PC-3 (cell line): ENCODE data around the gene GALNTL6. TPM values are rescaled to one million over a fixed set of nuclear protein-coding genes. Genes with fewer than 3 reads are reported as not detected.

Source experiments
- ATAC-seq: fragments of 200-7000 bp; cut with Tn5 transposase; 2 replicates; pipeline ENCODE4 v1.9.1; 2020; ENCODE audit warnings: mild to moderate bottlenecking, moderate library complexity
- BruUV-seq: library from RNA; stranded (reverse); fragments of 400-500 nt; replicated peaks from 2 replicates; lab custom pipeline; 2021; lab: Mats Ljungman, UMichigan
- CTCF ChIA-PET: fragments of 300-600 bp; sonication (Branson Sonifier 250); formaldehyde crosslinking; loops from one replicate; lab custom pipeline; 2022; ENCODE audit warnings: antibody characterized with exemption; lab: Charles Lee
- POLR2A ChIA-PET: fragments of 300-600 bp; sonication (Branson Sonifier 250); formaldehyde crosslinking; loops from one replicate; lab custom pipeline; 2022; ENCODE audit warnings: antibody characterized with exemption; ENCODE audit not compliant: unreplicated experiment; lab: Charles Lee
- DNase-seq: peaks from one replicate; pipeline ENCODE4 v3.0.0-alpha.2; 2015
- H2AFZ ChIP-seq: fragments of 300-600 bp; sonication (generic); 2 replicates; pipeline ENCODE4 v1.6.0; 2016; ENCODE audit warnings: antibody characterized with exemption, low read length
- H3F3A ChIP-seq: fragments of 300-600 bp; sonication (generic); one replicate; pipeline ENCODE4 v1.6.0; 2017; ENCODE audit warnings: antibody characterized with exemption, low read length, control low read depth, mild to moderate bottlenecking; ENCODE audit not compliant: unreplicated experiment
- H3K27ac ChIP-seq: fragments of 300-600 bp; sonication (generic); 2 replicates; pipeline ENCODE4 v1.5.1; 2016; ENCODE audit warnings: mild to moderate bottlenecking, low read length
- H3K27me3 ChIP-seq: fragments of 300-600 bp; sonication (generic); 2 replicates; pipeline ENCODE4 v1.6.1; 2016; ENCODE audit warnings: low read length, mixed read lengths
- H3K36me3 ChIP-seq: fragments of 300-600 bp; sonication (generic); 2 replicates; pipeline ENCODE4 v1.6.1; 2016; ENCODE audit warnings: low read depth, mixed run types, low read length, mixed read lengths
- H3K4me1 ChIP-seq: fragments of 300-600 bp; sonication (generic); 2 replicates; pipeline ENCODE4 v1.5.1; 2016; ENCODE audit warnings: low read length; ENCODE audit not compliant: insufficient read depth
- H3K4me2 ChIP-seq: fragments of 300-600 bp; sonication (generic); 2 replicates; pipeline ENCODE4 v1.6.0; 2016; ENCODE audit warnings: low read length
- H3K4me3 ChIP-seq: fragments of 300-600 bp; sonication (generic); 2 replicates; pipeline ENCODE4 v1.5.1; 2016; ENCODE audit warnings: mild to moderate bottlenecking, low read length, mixed read lengths
- H3K79me2 ChIP-seq: fragments of 300-600 bp; sonication (generic); 2 replicates; pipeline ENCODE4 v1.6.1; 2017; ENCODE audit warnings: low read length, mixed read lengths
- H3K9ac ChIP-seq: fragments of 300-600 bp; sonication (generic); 2 replicates; pipeline ENCODE4 v1.6.0; 2016; ENCODE audit warnings: mild to moderate bottlenecking, low read length
- H3K9me2 ChIP-seq: fragments of 300-600 bp; sonication (generic); replicated peaks from 2 replicates; pipeline ENCODE4 v1.6.1; 2016; ENCODE audit warnings: mixed run types, low read length, mixed read lengths
- H3K9me3 ChIP-seq: fragments of 300-600 bp; sonication (generic); 2 replicates; pipeline ENCODE4 v1.6.1; 2016; ENCODE audit warnings: low read length, mixed read lengths
- H4K20me1 ChIP-seq: fragments of 300-600 bp; sonication (generic); 2 replicates; pipeline ENCODE4 v1.6.1; 2016; ENCODE audit warnings: low read length, mixed read lengths
- CTCF ChIP-seq: fragments of 300-600 bp; sonication (generic); conservative IDR thresholded peaks from 2 replicates; pipeline ENCODE4 v1.5.1; 2017; ENCODE audit warnings: antibody characterized with exemption, low read depth, mild to moderate bottlenecking, low read length
- EZH2 ChIP-seq: fragments of 300-600 bp; sonication (generic); IDR thresholded peaks from one replicate; pipeline ENCODE4 v1.6.1; 2017; ENCODE audit warnings: antibody characterized with exemption, mild to moderate bottlenecking, low read length; ENCODE audit not compliant: unreplicated experiment
- EZH2phosphoT487 ChIP-seq: fragments of 300-600 bp; sonication (generic); IDR thresholded peaks from 2 replicates; pipeline ENCODE4 v1.6.1; 2018; ENCODE audit warnings: mild to moderate bottlenecking, antibody characterized with exemption, low read length, borderline replicate concordance
- intact Hi-C: fragments of 100-400 bp; cut with micrococcal nuclease; formaldehyde crosslinking; loops from 2 replicates; pipeline ENCODE4 v1.9.0; 2023
- total RNA-seq: library from RNA; depleted of rRNA; stranded (reverse); fragments of >200 nt; gene quantifications from 2 replicates; pipeline ENCODE4 v1.2.3, GENCODE V29; 2014

The GALNTL6 gene
- total RNA-seq, 1 experiment from 2014 or later: not detected

- Histone ChIP-seq H2AFZ (no peak overlapping the region), H3K36me3 (no peaks in the 10 kb centered on the region), H3K27me3 (no peaks in the 10 kb centered on the region), H3K4me2 (no peak overlapping the region), H4K20me1 (no peaks in the 10 kb centered on the region), H3K27ac (no peak overlapping the region), H3K9me2 (no peaks in the 10 kb centered on the region), H3K4me3 (no peak overlapping the region), H3K4me1 (no peaks in the 10 kb centered on the region; the same call in 1 of the 2 replicates), H3F3A (no peaks in the 10 kb centered on the region), H3K79me2 (no peaks in the 10 kb centered on the region), H3K9me3 (no peaks in the 10 kb centered on the region), H3K9ac (no peak overlapping the region)
- intact Hi-C loops: no loop called here
- peak; percentile 3 for DNase-seq
- no TSS peak for BruUV-seq
- ChIA-PET CTCF (no interaction called here), POLR2A (no interaction called here)
- ATAC-seq: peak; percentile 15; the same call in 1 of the 2 replicates
- TF ChIP-seq EZH2phosphoT487 (no peak), CTCF (no peak), EZH2 (no peak)
Measured at GRCh38 chr4:172517391-172517790, 704.2 kb downstream of the GALNTL6 start.

- Histone ChIP-seq H3K36me3 (no peaks in the 10 kb centered on the region), H3K9me2 (no peaks in the 10 kb centered on the region), H3K79me2 (no peaks in the 10 kb centered on the region), H3K27me3 (no peaks in the 10 kb centered on the region), H4K20me1 (no peaks in the 10 kb centered on the region), H3F3A (no peaks in the 10 kb centered on the region), H2AFZ (no peak overlapping the region), H3K27ac (no peak overlapping the region), H3K9ac (no peak overlapping the region), H3K4me1 (no peaks in the 10 kb centered on the region; the same call in 1 of the 2 replicates), H3K9me3 (no peaks in the 10 kb centered on the region), H3K4me2 (no peak overlapping the region), H3K4me3 (no peak overlapping the region)
- intact Hi-C loops: no loop called here
- ChIA-PET POLR2A (no interaction called here), CTCF (no interaction called here)
- no peak for ATAC-seq
- DNase-seq: no peak
- no TSS peak for BruUV-seq
- TF ChIP-seq EZH2phosphoT487 (no peak), CTCF (no peak), EZH2 (no peak)
Measured at GRCh38 chr4:172521248-172521647, 708.0 kb downstream of the GALNTL6 start.

- H3F3A ChIP-seq: no peaks in the 10 kb centered on the region
- POLR2A ChIA-PET: no interaction called here
Measured at GRCh38 chr4:172521680-172522079, 708.5 kb downstream of the GALNTL6 start.

More at GRCh38 chr4:172521680-172522079, 708.5 kb downstream of the GALNTL6 start:
- H3K9me2 ChIP-seq: no peaks in the 10 kb centered on the region
- H3K36me3 ChIP-seq: no peaks in the 10 kb centered on the region
- H2AFZ ChIP-seq: no peak overlapping the region
- H3K4me3 ChIP-seq: no peak overlapping the region
- no TSS peak for BruUV-seq
- intact Hi-C loops: no loop called here
- no peaks in the 10 kb centered on the region for H3K27me3 ChIP-seq
- H3K4me2 ChIP-seq: no peak overlapping the region
- ATAC-seq: no peak
- no peak for DNase-seq
- no peaks in the 10 kb centered on the region for H3K9me3 ChIP-seq
- CTCF ChIA-PET: no interaction called here
- TF ChIP-seq EZH2phosphoT487 (no peak), CTCF (no peak), EZH2 (no peak)
- no peak overlapping the region for H3K9ac ChIP-seq
- H3K79me2 ChIP-seq: no peaks in the 10 kb centered on the region
- H3K4me1 ChIP-seq: no peaks in the 10 kb centered on the region; the same call in 1 of the 2 replicates
- H4K20me1 ChIP-seq: no peaks in the 10 kb centered on the region
- H3K27ac ChIP-seq: no peak overlapping the region
